Measurements from ENCODE around the gene ZBTB12.

DNA sequence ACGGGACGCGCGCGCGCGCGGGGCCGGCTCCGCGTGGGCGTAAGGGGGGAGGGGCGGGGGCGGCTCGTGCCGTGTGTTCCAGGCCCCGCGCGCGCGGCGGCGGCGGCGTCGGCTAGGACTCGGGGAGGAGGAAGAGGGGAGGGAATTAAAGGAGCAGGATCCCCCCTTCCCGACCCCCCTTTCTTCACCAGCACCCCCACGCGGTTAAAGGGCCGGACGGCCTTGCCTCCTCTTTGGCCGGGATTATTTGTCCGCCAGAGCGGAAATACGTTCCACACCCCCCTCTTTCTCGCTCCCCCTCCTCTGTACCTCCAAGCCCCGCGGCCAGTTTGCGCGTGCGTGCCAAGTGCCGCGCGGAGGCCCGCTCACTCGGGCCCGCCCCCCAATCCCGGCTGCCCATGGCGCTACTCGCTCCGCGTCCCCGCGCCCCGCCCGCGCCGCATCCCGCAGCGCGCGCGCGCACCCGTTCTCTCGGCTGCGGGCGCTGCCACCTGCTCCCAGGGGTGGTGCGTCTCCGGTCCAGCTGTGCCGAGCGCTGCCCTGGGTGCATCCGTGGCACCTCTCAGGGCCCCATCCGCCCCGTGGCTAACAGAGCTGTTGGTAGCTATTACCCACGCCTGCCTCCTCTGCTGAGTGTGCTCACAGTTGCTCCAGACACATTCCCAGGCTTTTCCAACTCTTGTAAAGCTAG lies at the start of gene ZBTB12:
- TF ChIP-seq, protein P1, sequence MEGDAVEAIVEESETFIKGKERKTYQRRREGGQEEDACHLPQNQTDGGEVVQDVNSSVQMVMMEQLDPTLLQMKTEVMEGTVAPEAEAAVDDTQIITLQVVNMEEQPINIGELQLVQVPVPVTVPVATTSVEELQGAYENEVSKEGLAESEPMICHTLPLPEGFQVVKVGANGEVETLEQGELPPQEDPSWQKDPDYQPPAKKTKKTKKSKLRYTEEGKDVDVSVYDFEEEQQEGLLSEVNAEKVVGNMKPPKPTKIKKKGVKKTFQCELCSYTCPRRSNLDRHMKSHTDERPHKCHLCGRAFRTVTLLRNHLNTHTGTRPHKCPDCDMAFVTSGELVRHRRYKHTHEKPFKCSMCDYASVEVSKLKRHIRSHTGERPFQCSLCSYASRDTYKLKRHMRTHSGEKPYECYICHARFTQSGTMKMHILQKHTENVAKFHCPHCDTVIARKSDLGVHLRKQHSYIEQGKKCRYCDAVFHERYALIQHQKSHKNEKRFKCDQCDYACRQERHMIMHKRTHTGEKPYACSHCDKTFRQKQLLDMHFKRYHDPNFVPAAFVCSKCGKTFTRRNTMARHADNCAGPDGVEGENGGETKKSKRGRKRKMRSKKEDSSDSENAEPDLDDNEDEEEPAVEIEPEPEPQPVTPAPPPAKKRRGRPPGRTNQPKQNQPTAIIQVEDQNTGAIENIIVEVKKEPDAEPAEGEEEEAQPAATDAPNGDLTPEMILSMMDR (IDR thresholded peaks at IDR 0.05), result peak in 2 of 3 donors; percentile 5 to 13
- TF ChIP-seq POLR2A (IDR thresholded peaks at IDR 0.05) (peak; percentile 64), EP300 (IDR thresholded peaks at IDR 0.05) (no peak)

All from ovary (tissue), 3 donors.